T-helper 2 cell (primary cell): ENCODE data around the gene ASB11.
A peak's percentile ranks its signal among the peaks of the same experiment; 100 is the strongest.

Source experiments
- DNase-seq, 5 experiments: peaks; one replicate each; pipeline versions ENCODE4 v3.0.0 to v3.0.0-alpha.2; 2012 to 2022
- total RNA-seq, 2 donors: gene quantifications; one replicate each; lab custom pipeline; 2026; lab: John Stamatoyannopoulos, UW

The ASB11 gene, protein sequence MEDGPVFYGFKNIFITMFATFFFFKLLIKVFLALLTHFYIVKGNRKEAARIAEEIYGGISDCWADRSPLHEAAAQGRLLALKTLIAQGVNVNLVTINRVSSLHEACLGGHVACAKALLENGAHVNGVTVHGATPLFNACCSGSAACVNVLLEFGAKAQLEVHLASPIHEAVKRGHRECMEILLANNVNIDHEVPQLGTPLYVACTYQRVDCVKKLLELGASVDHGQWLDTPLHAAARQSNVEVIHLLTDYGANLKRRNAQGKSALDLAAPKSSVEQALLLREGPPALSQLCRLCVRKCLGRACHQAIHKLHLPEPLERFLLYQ
- 0.20 to 0.62 reads per million in 2 donors for total RNA-seq

DNA sequence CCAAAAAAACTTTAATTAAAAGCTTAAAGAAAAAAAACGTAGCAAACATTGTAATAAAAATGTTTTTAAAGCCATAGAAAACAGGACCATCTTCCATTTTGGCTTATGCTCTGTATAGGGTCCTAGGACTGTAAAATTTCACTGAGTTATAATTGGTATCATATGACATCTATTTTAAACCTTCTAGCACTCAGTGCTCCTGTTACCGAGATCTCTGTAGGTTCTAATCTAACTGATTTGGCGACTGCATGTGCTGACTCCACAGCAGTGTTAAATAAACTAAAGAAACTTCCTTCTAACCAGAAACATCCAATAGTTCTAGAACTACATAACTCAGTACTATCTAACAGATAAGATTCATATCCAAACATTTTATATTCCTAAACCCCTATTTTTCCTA is at the start of gene ASB11:
TSS of gene ASB11 (minus strand) at position 132 of the 400 bp plus-strand sequence. CDS start at position 97, 35 bp downstream.
- no peak for DNase-seq

DNA sequence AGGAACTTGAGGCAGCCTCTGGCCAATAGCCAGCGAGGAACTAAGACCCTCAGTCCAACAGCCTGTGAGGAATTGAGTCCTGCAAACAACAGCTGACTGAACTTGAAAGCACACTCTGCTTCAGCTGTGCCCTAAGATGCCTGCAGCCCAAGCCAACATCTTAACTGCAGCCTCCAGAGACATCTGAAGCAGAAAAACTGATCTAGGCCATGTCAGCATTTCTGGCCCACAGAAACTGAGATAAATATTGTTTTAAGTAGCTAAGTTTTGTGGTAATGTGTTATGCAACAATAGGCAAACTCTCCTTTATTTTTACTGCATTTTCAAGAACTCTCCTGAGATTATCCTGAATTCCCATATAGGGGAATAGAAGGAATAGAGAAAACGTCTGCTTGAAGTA is 44.3 kb upstream of the ASB11 start:
- no peak for DNase-seq

DNA sequence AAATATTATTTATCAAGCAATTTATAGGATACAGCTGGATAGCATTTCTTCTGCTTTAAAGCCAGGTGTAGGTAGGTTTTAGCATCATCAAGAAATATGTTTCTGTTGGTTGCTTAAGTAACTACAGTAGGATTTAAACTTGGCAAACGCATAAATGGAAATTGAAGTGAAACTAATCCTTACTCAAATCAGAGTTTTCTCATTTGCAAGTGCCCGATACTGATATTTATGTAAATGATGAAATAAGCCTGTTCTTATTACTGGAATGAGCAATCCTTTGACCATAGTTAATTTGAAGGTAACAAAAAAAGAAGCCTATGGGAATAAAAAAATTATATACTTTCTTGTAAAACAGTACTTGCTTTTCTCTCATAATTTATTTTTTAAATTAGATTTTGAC is 43.1 kb upstream of the ASB11 start:
- DNase-seq = no peak

DNA sequence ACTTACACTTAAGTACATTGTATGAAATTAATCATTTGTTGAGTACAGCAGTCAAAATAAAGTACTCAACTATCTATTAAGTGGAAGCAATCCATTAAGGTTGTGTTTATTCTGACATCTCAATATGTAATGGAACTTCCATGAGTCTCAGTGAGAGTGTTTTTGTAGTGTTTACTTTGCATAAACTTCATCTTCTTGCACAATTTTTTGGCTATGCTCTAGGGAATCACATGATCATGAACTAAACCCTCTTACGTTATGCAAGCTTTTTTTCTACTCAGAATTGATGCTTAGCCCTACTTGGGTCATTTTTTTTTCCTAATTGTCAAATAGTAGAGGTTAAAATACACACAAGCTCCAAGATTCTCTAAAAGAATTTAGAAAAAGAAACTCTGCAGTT is 41.0 kb upstream of the ASB11 start:
- no peak for DNase-seq

DNA sequence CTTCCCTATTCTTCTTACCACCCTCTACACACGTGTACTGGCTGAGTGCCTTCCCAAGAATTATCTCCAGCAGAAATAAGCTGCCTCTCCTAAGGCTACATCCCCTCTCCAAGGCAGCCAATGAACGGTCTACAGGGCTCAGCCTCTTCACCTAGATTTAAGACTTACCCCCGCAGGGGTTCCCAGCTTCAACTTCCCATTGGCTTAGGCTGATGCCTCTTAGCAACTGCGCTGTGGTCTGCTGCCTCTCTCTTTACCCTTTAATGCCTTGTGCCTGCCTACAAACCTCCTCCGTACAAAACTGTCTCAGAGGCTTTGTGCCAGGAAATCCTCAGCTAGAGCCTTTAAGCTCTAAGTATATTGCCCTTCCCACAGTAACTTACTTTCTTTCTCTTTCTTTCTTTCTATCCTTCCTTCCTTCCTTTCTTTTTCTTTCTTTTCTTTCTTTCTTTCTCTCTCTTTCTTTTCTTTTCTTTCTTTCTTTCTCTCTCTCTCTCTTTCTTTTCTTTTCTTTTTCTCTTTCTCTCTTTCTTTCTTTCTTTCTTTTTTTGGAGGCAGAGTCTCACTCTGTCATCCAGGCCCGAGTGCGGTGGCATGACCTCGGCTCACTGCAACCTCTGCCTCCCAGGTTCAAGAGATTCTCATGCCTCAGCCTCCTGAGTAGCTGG is 35.0 kb upstream of the ASB11 start:
- no peak for DNase-seq

DNA sequence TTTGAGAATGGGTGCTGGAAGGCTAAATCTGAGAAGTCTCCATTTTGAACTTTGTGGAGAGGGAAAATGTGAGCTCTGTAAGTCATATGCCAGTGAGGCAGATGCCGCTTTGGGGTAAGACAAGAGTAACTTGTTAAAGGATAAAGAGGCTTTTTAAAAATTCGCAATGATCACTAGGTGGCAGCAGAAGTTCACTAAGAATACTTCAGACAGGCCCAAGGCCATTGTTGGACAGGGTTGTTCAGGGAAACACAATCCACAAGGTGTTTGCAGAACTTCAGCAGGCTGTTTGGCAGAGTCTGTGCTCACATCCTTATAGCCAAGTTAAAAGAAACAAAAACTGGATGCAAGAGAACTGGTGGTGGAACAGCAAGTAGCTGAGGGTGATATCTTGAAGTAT is 33.6 kb upstream of the ASB11 start:
- peak in 2 of 5 experiments; percentile 9 to 48 for DNase-seq

DNA sequence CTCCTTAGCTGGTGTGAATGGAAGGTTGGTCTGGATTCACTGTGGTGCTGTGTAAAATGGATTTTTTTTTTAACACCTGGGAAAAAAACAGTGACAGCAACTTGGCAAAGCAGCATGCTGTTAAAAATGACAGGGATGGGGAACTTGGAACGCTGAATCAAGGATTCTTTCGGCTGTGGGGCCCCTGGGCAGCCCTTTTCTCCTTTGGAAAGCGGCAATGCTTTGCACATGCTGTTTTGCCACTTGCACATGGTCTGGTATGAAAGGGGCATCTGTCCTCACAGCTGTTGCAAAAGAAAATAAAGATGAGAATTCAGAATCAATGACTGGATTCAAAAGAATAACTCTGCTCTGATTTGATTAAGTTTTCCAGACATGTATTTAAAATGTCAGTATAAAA is 30.5 kb upstream of the ASB11 start:
- DNase-seq = no peak

DNA sequence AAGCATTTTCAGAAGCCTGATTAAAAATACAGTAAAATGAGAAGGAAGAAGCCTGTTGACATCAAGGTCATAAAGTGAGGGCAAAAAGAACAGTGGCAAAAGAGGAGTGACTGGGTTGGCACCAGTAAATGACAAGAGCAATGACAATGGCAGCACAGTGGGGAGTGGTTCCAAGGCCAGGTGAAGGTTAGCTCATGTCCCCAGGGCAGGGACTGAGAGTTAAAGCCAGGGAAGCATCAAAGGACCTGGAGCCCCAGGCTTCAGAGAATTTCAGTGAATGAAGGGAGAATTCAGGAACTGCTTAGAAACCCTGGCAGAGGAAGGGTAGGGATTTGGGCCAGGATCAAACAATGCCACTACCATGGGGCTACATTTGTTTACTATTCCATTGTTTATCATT is 28.7 kb upstream of the ASB11 start:
- DNase-seq = no peak

DNA sequence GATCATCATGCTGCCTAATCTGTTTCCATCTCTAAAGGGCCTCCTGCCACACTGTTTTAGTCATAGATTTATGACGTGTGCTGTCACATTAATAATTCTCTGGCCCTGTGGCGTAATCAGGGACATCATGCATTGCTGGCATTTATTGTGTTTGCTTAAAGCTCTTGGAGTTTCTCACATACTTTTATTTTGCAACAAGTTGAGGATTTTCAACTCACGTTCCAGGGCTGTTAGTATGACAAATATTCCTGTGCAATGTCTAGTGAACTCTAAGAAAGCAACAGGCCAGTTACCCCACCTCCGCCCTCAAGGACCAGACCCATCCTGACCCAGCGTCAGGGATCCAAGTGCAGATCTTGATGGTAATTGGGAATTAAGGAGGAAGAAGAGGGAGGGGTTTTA is 27.6 kb upstream of the ASB11 start:
- no peak for DNase-seq

DNA sequence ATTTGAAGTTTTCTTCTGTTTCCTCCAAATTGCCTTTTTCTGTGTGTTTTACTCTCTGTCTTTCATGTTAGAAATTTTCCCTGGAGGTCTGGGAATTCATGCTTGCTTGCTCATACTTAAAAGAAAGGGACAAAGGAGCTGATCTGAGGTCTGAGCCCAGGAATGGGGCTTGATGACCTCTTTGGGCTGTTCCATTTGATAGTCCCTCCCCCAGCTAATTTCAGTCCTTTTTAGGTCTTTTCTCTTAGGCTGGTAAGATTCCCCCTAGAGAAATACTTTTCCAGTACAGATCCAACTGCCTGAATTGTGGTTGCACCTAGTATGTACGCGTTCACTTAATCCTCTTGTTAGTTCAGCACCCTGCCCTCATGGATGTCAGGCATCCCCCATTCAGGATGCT is 25.4 kb upstream of the ASB11 start:
- no peak for DNase-seq

DNA sequence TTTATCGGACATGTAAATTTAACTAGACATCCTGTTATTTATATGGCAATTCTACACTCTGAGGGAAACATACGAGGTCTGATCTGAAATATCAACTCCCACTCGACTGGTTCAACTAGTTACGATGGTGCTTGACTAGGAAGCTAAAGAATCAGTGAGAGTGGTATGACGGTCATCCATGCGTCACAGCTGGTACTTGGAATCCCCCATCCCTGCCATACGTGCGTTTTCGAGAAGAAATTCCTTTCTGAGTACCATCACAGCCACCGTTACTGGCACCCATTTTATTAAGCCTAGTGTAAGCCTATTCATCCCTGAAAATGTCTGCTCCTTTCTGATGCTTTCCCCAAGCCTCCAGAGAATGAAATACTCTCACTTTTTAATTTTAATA is 20.6 kb upstream of the ASB11 start:
- peak in 3 of 5 experiments; percentile 50 to 63 (median 52) for DNase-seq

DNA sequence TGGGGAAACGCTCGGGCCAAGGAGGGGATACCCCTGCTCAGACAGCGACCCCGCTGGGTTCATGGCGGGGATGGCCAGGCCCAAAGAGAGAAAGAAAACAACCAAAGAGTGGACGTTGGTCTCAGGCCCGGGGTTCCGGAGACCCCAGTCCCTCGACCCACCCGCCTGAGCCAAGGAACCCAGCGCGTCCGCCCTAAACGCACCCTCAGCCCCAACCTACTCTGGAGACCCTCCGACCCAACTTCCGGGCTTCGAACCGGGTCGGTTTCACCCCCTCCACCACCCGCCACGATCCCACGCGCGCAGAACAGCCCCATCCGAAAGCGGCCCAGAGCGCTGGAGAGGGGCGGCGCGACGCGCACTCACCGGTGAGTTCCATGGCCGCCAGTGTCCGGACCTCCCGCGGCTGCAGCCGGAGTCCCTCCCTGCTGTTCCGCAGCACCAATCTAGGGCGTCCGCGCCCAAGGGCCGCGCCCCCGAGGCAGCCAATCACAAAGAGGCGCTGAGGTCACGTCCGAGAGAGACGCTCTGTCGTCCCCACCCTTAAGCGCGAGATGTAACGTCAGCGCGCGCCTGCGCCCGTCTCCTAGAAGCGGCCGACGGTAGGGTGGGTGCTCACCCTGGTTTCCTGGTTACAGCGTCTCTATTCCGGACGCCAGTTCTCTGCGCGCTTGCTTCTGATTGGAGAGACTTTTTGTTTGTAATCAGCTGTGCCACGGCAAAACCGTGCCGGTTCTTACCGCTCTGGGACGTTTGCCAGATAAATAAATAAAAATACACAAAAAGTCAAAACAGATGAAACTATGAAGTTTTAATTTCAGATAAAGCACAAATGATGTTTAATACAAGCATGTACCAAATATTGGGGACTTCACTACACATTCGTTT is 19.9 kb upstream of the ASB11 start, which contains the start of gene PIGA:
TSS of gene PIGA (minus strand) at position 389 of the 888 bp plus-strand sequence. CDS start 3,593 bp downstream, outside the sequence.
- peak; percentile 76 to 97 (median 88) for DNase-seq

DNA sequence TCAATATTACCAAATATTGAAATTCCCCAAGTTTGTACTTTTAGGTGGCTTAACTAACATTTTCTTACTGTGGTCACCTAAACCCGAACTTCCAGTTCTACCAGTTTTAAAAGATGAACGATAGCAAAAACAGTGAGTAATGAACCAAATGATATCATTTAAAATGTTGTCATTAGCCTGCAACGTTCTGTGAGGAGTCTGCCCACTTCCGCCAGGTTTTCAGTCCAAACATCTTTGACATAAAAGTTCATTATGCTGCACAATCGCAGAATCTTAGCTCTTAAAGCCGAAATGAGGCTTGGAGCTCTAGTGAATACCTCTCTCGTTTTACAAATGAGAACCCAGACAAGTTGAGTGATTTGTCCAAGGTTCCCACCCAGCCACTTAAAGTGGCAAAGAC is 19.1 kb upstream of the ASB11 start:
- peak in 3 of 5 experiments; percentile 6 to 70 (median 13) for DNase-seq

DNA sequence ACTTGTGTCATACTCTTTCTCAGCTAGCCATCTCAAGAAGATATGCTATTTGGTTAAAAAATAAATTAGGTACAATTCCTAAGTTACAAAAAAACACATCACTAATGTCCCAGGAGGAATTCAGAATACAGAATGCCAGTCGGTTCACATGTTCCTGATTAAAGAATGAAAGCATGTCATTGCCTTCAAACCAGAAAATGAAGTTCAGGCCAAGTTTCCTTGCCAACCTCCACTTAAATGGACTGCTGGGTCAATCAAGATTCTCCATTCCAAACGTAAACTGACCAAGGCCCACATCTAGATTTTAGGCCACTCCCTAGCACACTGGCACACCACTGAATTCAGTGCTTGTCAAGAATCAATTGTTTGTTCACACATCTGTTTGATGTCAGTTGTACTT is 13.4 kb upstream of the ASB11 start:
- no peak for DNase-seq

DNA sequence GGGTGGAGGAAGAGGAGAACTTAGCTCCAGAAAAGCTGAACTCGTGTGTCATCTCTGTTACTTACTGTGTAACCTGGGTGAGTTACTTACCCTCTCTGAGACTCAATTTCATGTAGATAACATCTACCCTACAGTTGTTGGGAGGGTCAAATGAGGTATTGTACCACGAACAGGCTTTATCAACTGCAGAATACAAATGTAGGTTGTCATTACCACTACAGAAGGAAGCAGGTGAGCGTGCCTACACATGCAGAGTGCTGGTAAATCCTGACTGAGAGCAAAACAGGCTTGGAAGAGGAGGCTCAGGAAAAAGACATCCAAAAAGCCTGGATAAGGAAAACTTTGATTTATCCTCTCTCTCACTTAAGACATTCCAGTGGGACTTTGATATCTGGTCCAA is 12.7 kb upstream of the ASB11 start:
- DNase-seq = peak in 1 of 5 experiments; percentile 5

DNA sequence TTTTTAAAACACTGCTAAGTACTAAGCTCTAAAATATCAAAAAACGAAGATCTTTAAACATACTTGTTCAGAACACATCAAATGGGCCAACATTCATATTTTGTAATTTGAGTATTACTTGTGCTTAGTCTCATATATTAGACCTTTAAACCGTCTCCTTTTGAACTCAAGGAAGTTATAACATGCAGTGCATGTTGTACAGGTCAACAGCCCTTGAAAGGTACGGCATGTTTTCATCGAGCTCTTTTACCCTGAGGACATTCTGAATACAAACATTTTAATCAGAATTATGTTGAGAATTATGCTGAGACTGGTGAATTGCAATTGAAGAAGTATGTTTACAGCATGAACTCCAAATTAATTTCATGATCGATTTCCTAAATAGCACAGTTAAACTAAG is 7.0 kb upstream of the ASB11 start:
- no peak for DNase-seq

DNA sequence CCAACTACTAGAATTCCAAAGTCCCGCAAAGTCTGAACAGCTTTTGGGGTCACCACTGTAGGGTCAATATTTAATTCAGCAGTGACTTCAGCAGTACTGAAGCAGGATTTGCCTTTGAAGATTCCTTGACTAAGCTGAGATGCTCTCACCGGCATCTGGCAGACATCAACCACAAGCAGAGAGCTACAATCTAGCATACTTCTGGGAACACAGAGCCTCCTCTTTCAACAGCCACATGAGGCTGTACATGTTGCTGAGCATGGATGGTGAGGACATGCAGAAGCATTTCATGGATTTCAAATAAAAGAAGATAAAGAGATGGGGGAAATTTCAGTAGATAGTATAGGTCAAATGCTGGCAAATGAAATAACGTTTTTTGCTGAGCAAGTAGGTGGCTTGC is 6.6 kb upstream of the ASB11 start:
- DNase-seq = no peak

DNA sequence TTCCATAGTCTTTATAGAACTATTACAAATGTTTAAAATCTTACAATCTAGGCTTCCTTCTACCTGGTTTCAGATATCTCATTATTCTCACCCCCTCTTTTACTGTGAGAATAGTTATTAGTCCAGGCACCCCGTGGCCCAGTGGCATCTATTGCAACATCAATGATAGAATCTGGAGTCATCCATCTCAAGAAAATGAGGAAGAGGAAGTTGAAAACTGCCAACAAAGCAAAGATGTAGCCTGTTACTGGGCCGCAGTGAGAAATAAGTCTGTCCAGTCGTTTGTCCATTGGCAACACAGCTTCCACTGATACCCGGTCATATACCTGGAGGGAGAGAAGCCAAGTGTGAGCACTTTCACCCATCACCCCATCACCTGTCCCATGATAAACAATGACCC is 6.0 kb upstream of the ASB11 start:
- no peak for DNase-seq

DNA sequence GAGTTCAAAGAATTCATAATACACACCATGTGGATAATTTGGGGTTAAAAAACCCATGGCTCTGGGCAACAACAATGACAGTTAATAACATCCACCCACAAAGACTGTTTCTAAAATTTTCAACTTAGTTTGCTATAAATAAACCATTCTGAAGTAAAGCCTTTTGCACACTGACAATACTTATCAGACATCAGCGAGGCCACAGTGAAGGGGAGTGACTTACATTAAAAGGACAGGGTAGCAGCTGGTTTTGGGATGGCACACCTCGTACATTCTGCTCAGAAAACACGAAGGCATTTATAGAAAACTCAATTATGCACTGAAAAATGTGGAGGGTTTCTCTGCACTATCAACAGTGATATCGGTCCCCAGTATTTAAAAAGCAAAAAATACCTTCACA is 4.9 kb upstream of the ASB11 start:
- no peak for DNase-seq

DNA sequence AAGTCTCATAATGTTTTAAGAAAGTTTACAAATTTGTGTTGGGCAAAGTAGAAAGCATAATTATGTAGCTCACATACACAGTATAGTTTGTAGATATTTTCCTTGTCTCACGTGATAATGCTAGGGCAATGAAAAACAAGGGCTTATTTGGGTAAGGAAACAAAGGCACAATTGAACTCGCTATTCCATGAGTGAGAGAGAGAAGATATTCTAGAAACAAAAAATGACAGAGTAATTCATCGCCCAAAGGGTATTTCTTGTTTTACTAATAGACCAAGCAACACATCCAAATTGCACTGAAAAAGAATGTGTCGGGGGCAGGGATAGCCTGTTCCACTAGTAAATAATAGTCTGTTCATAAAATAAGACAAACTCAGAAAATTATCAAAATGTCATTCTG is 3.6 kb upstream of the ASB11 start:
- no peak for DNase-seq

DNA sequence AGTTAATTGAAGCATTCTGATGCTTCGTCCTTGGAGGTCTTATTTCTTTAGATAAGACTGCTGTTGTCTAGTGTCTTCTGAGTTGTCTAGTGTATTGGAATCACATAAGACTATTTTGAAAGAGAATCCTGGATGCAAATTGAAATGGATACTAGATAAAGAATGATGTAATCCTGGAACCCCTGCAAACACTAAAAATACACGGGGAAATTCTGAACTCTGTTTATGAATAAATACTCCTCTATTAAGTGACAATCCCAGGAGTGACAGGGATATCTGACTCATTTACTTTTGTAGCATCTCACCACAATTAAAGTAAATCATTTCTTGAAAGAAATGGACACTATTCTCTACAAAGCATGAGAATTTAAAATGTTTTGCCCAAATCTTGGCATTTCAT is 968 bp downstream of the ASB11 start:
- no peak for DNase-seq

DNA sequence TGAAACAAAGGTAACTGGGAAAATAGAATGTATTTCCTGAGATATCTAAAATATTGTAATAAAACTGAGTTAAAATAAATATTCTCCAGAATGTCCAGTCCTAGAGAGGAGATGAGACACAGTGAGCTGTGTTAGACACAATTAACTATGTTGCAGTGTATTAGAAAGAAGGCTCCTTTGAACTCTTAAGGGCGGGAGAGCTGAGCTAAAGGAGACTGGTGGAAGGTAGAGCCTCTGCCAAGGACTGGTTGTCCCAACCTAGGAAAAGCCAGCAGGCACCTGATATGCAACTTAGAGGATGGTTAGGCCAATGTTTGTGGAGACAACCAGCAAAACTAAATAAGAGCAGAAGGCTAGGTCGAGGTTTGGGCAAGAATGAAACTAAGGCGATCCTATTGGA is 4.3 kb downstream of the ASB11 start:
- DNase-seq = no peak

DNA sequence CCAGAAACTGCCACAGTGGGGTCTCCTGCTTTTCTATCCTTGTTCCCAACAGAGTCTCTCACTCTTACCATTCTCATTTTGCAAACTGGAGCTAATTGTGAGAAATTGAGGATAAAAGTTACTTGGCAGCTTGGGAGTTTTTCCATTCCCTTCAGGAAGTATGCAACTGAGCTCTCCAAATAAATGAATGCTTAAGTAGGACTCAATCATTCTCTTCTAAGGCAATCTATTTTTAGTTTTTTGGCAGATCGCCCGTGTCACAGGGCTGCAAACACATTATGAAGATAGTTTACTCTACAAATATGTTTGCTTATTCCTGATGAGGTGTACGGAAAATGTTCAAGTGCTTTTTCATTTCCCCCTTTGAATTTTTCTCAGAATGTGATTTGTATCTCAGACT is 5.3 kb downstream of the ASB11 start:
- no peak for DNase-seq
